SK-N-SH (cell line): ENCODE data around the gene ARHGDIG.

ENCODE experiments used
- CTCF ChIP-seq: fragments of 200-600 bp; sonication (generic); IDR thresholded peaks from 2 replicates; pipeline ENCODE4 v1.6.1; 2017; ENCODE audit warnings: antibody characterized with exemption, mild to moderate bottlenecking, moderate library complexity
- EP300 ChIP-seq, 2 experiments: IDR thresholded peaks; 2 replicates each; pipeline versions ENCODE4 v1.4.0 to v1.6.1; 2012; ENCODE audit warnings: borderline replicate concordance in 1 of 2, low read depth in 1 of 2, low read length in 1 of 2
- FOXM1 ChIP-seq: IDR thresholded peaks from 2 replicates; pipeline ENCODE4 v1.4.0; 2012; ENCODE audit warnings: low read depth, mild to moderate bottlenecking
- MAX ChIP-seq: IDR thresholded peaks from 2 replicates; pipeline ENCODE4 v1.4.0; 2012; ENCODE audit warnings: low read depth
- POLR2AphosphoS5 ChIP-seq: IDR thresholded peaks from 2 replicates; pipeline ENCODE4 v1.6.1; 2012; ENCODE audit warnings: low read depth, low read length
- RAD21 ChIP-seq: IDR thresholded peaks from 2 replicates; pipeline ENCODE4 v1.6.1; 2012; ENCODE audit warnings: mild to moderate bottlenecking, low read length
- RCOR1 ChIP-seq: fragments of 150-350 bp; IDR thresholded peaks from 2 replicates; pipeline ENCODE4 v1.6.1; 2017; ENCODE audit warnings: antibody characterized with exemption, low read length
- REST ChIP-seq: IDR thresholded peaks from 2 replicates; pipeline ENCODE4 v1.6.1; 2012; ENCODE audit warnings: mild to moderate bottlenecking, low read depth, low read length, moderate library complexity
- RFX5 ChIP-seq: IDR thresholded peaks from 2 replicates; pipeline ENCODE4 v1.6.1; 2012; ENCODE audit warnings: mild to moderate bottlenecking, improper control_type of control experiment, low read length
- TF ChIP-seq, protein P1 (sequence below): IDR thresholded peaks from 2 replicates; pipeline ENCODE4 v1.4.0; 2012; ENCODE audit warnings: low read depth, borderline replicate concordance

- no peak for TF ChIP-seq CTCF
- no peak for TF ChIP-seq RAD21
- TF ChIP-seq RCOR1, result no peak
- TF ChIP-seq POLR2AphosphoS5, result no peak
- TF ChIP-seq EP300 (IDR thresholded peaks at IDR 0.05; ENCODE audit: borderline replicate concordance in 1 of 2, low read depth in 1 of 2, low read length in 1 of 2), result no peak
- TF ChIP-seq RFX5, result no peak
- TF ChIP-seq, protein P1, sequence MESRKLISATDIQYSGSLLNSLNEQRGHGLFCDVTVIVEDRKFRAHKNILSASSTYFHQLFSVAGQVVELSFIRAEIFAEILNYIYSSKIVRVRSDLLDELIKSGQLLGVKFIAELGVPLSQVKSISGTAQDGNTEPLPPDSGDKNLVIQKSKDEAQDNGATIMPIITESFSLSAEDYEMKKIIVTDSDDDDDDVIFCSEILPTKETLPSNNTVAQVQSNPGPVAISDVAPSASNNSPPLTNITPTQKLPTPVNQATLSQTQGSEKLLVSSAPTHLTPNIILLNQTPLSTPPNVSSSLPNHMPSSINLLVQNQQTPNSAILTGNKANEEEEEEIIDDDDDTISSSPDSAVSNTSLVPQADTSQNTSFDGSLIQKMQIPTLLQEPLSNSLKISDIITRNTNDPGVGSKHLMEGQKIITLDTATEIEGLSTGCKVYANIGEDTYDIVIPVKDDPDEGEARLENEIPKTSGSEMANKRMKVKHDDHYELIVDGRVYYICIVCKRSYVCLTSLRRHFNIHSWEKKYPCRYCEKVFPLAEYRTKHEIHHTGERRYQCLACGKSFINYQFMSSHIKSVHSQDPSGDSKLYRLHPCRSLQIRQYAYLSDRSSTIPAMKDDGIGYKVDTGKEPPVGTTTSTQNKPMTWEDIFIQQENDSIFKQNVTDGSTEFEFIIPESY, result no peak
- no peak for TF ChIP-seq MAX
- TF ChIP-seq FOXM1, result no peak
- no peak for TF ChIP-seq REST
Measured at GRCh38 chr16:270381-271255, 9.8 kb upstream of the ARHGDIG start.
